ENCODE measurements around the gene VPS50. TPM values are rescaled to one million over a fixed set of nuclear protein-coding genes. Genes with fewer than 3 reads are reported as not detected.
"Not testable (repeated sequence)": the region's sequence is repeated elsewhere in the genome, so short reads cannot be mapped to it uniquely, and the experiment has no call there.

VPS50 gene
- polyA plus RNA-seq, 3 donors = 7.6 to 12.6 (median 9.5) TPM

GRCh38 chr7:93320887-93321286 lies 88.7 kb downstream of the VPS50 start:
- peaks cover 46 to 49% of the 10 kb centered on the region in 2 donors for H3K36me3 Mint-ChIP-seq
- no peak for TF ChIP-seq CTCF (IDR thresholded peaks at IDR 0.05)
- H3K36me3 ChIP-seq (replicated peaks in 1 of 2; ENCODE audit: control insufficient read depth in 1 of 2, insufficient read depth in 2 of 2, low read length in 2 of 2) = peaks cover 21 to 51% of the 10 kb centered on the region in 2 donors
- no peak overlapping the region for H3K4me3 Mint-ChIP-seq
- H3K27ac Mint-ChIP-seq = no peak overlapping the region
- intact Hi-C loops (cut with micrococcal nuclease) = no loop called here
- H4K20me1 ChIP-seq (ENCODE audit: insufficient read depth, low read length) = no peaks in the 10 kb centered on the region
- WGBS (ENCODE audit: insufficient coverage) = 100% methylated on average over 1 of the region's 4 CpGs
- H3K4me1 Mint-ChIP-seq = no peaks in the 10 kb centered on the region
- no peaks in the 10 kb centered on the region for H3K79me2 ChIP-seq (ENCODE audit: insufficient read depth, low read length)
- no peaks in the 10 kb centered on the region for H3K27me3 ChIP-seq (ENCODE audit: control insufficient read depth in 2 of 2, insufficient read depth in 2 of 2, low read length in 2 of 2)
- H3K4me3 ChIP-seq (replicated peaks in 1 of 3; ENCODE audit: low read depth in 2 of 3, low read length in 3 of 3) = no peak overlapping the region
- H3K9ac ChIP-seq (ENCODE audit: insufficient read depth, low read length, poor library complexity, severe bottlenecking) = no peak overlapping the region
- H3K27me3 Mint-ChIP-seq (ENCODE audit: low read depth in 3 of 3) = peaks cover 0 to 1% (median 0%) of the 10 kb centered on the region in 3 donors
- H3K27ac ChIP-seq (ENCODE audit: low read depth in 1 of 2, low read length in 2 of 2) = no peak overlapping the region
- no peak overlapping the region for H2AFZ ChIP-seq (ENCODE audit: insufficient read depth, low read depth, low read length, poor library complexity, severe bottlenecking)
- no peak for DNase-seq
- no peaks in the 10 kb centered on the region for H3K4me1 ChIP-seq (ENCODE audit: control insufficient read depth in 1 of 2, insufficient read depth in 2 of 2, low read length in 2 of 2)
- H3K9me3 Mint-ChIP-seq = peaks cover 0 to 12% (median 4%) of the 10 kb centered on the region in 7 donors
- H3K9me3 ChIP-seq (replicated peaks in 1 of 2; ENCODE audit: control insufficient read depth in 1 of 2, insufficient read depth in 1 of 2, low read length in 2 of 2) = no peaks in the 10 kb centered on the region
- no peak overlapping the region for H3K4me2 ChIP-seq (replicated peaks; ENCODE audit: extremely low read depth, low read length, poor library complexity, severe bottlenecking)

- H3K27ac Mint-ChIP-seq; H3K9ac ChIP-seq (ENCODE audit: insufficient read depth, low read length, poor library complexity, severe bottlenecking); H3K4me3 Mint-ChIP-seq; DNase-seq; H3K27me3 Mint-ChIP-seq (ENCODE audit: low read depth in 3 of 3); H2AFZ ChIP-seq (ENCODE audit: insufficient read depth, low read depth, low read length, poor library complexity, severe bottlenecking); H3K4me3 ChIP-seq (replicated peaks in 1 of 3; ENCODE audit: low read depth in 2 of 3, low read length in 3 of 3); H3K27ac ChIP-seq (ENCODE audit: low read depth in 1 of 2, low read length in 2 of 2); H3K9me3 Mint-ChIP-seq; H3K4me1 Mint-ChIP-seq; H3K27me3 ChIP-seq (ENCODE audit: control insufficient read depth in 2 of 2, insufficient read depth in 2 of 2, low read length in 2 of 2); H3K79me2 ChIP-seq (ENCODE audit: insufficient read depth, low read length); H3K9me3 ChIP-seq (replicated peaks in 1 of 2; ENCODE audit: control insufficient read depth in 1 of 2, insufficient read depth in 1 of 2, low read length in 2 of 2); intact Hi-C loops (cut with micrococcal nuclease); H3K4me1 ChIP-seq (ENCODE audit: control insufficient read depth in 1 of 2, insufficient read depth in 2 of 2, low read length in 2 of 2); H3K4me2 ChIP-seq (replicated peaks; ENCODE audit: extremely low read depth, low read length, poor library complexity, severe bottlenecking); H4K20me1 ChIP-seq (ENCODE audit: insufficient read depth, low read length): not testable (repeated sequence)
- WGBS (ENCODE audit: insufficient coverage) = no CpG with 5 or more reads among the region's 2 CpGs
- H3K36me3 ChIP-seq (replicated peaks in 1 of 2; ENCODE audit: control insufficient read depth in 1 of 2, insufficient read depth in 2 of 2, low read length in 2 of 2) = peaks cover 10 to 16% of the 10 kb centered on the region in 2 donors
- H3K36me3 Mint-ChIP-seq = peaks cover 19 to 20% of the 10 kb centered on the region in 2 donors
These were observed 94.1 kb downstream of the VPS50 start for GRCh38 chr7:93326291-93326690.

Measured in CD14-positive monocyte (primary cell).